Measurements from ENCODE around the gene ITPK1.

Gene ITPK1

DNA sequence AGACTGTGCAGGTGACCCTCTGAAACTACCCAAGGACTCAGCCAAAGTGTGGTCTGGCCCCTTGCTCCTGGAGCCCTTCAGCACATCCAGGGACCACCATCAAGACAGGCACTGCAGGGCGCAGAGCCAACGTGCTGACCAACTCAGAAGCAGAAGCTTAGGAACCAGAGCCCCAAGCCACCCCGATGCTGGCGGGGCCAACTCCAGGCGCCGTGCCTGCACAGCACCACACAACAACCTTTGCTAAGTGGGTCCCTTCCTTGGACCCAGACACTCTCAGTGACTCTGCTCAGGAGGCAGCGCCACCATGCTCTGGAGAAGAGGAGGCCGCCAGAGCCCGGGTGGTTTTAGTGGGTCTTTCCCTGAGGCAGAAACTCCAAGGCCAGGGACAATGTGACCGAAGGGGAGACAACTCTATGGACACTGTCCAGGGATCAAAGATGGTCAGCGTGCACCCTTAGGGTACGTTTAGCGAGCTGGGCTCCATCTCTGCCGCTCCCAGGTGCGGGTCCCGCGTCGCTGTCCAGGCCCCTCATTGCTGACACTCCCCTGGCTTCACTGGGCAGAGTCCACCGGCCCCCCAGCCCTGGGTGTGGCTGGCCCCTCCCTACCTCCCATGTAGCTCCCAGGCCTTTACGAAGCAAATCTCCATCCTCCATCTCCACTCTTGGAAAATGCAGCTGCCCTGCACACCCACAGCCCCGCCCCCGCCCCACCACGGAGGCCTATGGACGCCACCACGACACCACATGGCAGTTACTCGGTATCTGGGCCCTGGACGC is 176.6 kb downstream of the ITPK1 start:
- Histone ChIP-seq H3K36me3 (ENCODE audit: insufficient read depth, low read length) (no peaks in the 10 kb centered on the region), H3K9ac (ENCODE audit: low read depth, low read length) (no peak overlapping the region), H3K9me3 (ENCODE audit: control insufficient read depth, insufficient read depth, low read length) (no peaks in the 10 kb centered on the region), H3K4me1 (ENCODE audit: insufficient read depth, low read length) (no peaks in the 10 kb centered on the region)

DNA sequence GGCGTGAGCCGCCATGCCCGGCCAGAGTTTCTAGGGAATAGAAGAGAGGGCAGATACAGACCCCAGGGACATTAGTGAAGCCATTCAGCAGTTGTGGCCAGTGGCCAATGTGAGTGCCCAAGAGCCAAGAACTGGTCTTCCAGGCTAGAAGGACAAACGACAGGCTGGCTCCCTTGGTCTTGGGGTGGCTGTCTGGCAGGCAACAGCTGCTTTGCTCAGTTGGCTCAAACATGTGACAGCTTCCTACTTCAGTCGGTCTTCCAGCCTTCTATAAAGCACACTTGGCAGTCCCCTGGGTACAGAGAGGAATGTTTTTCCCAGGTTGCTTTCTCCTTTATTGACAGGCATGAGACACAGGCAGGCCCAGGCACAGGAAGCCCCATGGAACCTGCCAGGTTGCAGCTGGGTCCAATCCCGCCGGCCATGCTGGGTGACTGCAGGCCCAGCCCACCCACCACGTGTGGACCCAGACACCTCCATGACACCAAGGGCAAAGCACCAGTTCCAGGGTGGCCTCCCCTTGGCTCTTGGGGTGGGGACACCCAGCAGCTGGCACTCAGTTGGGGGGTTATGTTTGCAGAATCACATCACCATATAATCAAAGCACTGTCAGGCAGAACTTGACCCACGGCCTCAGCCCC is 177.4 kb downstream of the ITPK1 start:
- no peak overlapping the region for H3K9ac ChIP-seq (ENCODE audit: low read depth, low read length)
- H3K36me3 ChIP-seq (ENCODE audit: insufficient read depth, low read length), result no peaks in the 10 kb centered on the region
- H3K9me3 ChIP-seq (ENCODE audit: control insufficient read depth, insufficient read depth, low read length), result no peaks in the 10 kb centered on the region
- no peaks in the 10 kb centered on the region for H3K4me1 ChIP-seq (ENCODE audit: insufficient read depth, low read length)

DNA sequence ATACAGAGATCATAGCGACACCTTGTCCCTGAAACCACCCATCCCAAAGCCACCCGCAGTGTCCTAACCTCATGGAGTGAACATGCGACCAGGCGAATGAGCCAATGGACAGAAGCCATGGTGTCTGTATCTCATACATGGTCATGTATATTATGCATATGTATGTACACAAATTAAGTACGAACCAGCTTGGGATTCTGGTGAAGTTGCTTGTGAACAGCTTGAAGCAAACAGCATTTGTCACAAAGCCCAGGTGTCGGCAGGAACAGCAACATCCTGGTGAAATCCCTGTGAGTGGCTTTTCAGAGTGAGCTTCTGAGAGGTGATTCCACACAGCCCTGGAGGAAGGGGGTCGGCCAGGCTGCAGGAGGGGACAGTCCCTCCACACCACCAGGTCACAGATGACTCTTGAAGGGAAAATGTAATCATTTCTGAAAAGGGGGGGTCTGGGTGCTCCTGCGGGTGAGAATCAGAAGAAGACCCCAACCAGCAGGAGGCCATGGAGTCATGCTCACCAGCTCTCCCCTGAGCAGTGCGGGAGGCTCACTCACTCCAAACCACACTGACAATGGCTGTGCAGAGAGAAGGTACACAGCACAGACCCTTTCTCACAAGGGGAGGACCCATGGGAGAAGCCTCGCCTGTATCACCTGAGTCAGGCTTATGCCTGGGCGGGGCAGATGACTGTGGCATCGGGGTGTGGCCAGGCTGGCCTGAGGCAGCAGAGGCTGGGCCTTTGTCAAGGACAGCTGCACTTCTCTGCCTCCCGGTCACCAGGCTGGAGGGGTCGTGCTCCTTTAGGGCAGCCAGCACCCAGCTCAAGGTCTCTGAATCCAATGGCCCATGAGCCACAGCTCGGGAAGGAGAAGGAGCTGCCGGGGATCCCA is 178.4 kb downstream of the ITPK1 start:
- Histone ChIP-seq H3K36me3 (ENCODE audit: insufficient read depth, low read length) (no peaks in the 10 kb centered on the region), H3K9ac (ENCODE audit: low read depth, low read length) (no peak overlapping the region), H3K4me1 (ENCODE audit: insufficient read depth, low read length) (no peaks in the 10 kb centered on the region)

DNA sequence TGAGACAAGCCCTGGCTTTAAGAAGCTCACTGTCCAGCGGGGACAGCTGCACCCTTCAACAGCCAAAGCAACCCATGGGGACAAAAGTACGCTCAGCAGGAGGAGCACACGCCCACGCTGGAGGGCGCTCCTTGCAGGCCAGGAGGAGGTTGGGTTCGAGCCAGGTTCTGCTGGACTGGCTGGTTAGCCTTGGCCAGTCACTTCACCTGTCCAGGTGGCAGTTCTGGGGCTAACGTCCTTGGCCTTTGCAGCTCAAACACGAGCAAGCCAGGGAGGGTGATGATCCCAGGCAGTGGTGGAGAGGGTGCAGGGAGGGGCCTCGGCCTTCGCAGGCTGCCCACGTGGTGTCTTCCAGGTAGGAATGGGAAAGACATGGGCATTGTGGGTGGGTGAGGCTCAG is 179.6 kb downstream of the ITPK1 start:
- no peaks in the 10 kb centered on the region for H3K36me3 ChIP-seq (ENCODE audit: insufficient read depth, low read length)
- no peaks in the 10 kb centered on the region for H3K4me1 ChIP-seq (ENCODE audit: insufficient read depth, low read length)
- H3K9me3 ChIP-seq (ENCODE audit: control insufficient read depth, insufficient read depth, low read length), result no peaks in the 10 kb centered on the region
- H3K9ac ChIP-seq (ENCODE audit: low read depth, low read length), result no peak overlapping the region

More for the DNA sequence above, 178.4 kb downstream of the ITPK1 start:
- H3K9me3 ChIP-seq (ENCODE audit: control insufficient read depth, insufficient read depth, low read length), result no peaks in the 10 kb centered on the region

DNA sequence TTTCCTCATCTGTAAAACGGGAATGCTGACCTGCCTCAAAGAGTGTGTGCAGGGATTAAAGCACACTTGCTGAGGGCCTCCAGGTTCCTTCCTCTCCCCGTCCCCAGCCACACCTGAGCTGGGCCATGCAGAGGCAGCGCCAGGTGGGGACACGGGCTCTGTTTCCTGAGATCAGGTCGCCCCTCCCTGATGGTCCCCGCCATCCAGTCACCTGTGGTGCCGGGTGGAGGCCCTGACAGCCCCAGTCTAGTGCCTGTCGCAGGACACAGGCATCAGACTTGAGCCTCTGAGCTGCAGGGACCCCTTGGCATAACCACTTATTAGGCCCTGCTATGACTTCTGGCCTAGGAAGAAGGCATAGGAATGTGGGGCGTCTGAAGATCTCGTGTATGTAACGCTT is 180.3 kb downstream of the ITPK1 start:
- no peaks in the 10 kb centered on the region for H3K4me1 ChIP-seq (ENCODE audit: insufficient read depth, low read length)
- H3K36me3 ChIP-seq (ENCODE audit: insufficient read depth, low read length), result no peaks in the 10 kb centered on the region
- H3K9ac ChIP-seq (ENCODE audit: low read depth, low read length), result no peak overlapping the region
- no peaks in the 10 kb centered on the region for H3K9me3 ChIP-seq (ENCODE audit: control insufficient read depth, insufficient read depth, low read length)

DNA sequence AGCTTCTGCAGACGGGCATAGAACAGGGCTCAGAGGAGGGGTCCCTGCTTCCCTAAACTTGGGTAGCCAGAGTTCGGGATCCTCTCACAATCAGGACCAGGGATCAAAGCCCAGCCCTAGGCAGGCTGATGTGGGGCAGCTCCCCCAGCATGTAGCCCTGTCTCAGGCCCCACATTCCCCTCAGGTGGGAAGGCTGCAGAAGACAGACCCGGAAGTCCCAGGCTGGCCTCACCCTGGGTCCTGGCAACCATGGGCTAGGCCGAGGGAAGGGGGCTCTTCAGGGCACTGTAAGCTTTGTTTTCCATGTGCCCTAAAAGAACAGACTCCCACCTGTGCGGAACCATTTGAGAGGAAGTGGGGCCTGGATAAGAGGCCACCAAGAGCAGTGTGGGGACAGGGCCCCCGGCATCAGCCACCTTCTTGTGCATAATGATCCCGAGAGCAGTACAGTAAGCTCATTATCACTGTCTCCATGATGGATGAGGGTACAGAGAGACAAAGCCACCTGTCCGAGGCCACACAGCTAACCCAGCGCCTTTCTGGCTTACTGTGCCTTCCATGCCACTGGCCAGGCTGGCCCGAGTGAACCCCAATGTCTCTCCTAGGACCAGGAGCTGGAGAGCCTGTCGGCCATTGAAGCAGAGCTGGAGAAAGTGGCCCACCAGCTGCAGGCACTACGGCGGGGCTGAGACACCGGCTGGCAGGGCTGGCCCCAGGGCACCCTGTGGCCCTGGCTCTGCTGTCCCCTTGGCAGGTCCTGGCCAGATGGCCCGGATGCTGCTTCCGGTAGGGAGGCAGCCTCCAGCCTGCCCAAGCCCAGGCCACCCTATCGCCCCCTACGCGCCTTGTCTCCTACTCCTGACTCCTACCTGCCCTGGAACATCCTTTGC is 181.3 kb downstream of the ITPK1 start:
- Histone ChIP-seq H3K9me3 (ENCODE audit: control insufficient read depth, insufficient read depth, low read length) (no peaks in the 10 kb centered on the region), H3K9ac (ENCODE audit: low read depth, low read length) (no peak overlapping the region), H3K4me1 (ENCODE audit: insufficient read depth, low read length) (no peaks in the 10 kb centered on the region), H3K36me3 (ENCODE audit: insufficient read depth, low read length) (no peaks in the 10 kb centered on the region)

DNA sequence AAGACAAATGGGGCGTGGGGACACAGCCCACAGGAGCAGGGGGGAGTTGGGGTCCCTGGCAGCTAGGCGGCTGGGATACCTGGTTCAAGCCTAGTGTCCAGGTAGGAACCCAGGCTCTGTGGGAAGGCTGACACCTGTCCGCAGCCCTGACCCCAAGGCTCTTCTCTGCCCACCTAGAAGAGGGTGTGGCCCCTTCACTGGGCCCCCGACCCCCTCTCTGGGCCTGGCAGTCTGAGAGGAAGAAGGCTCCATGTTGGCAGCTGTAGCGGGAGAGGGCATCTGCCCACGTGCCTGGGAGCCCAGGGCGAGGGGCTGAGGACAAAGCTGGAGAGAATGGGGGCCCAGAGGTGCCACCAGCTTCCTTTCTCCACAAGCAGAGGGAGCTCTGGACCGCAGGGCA is 182.2 kb downstream of the ITPK1 start:
- Histone ChIP-seq H3K9ac (ENCODE audit: low read depth, low read length) (no peak overlapping the region), H3K9me3 (ENCODE audit: control insufficient read depth, insufficient read depth, low read length) (no peaks in the 10 kb centered on the region), H3K4me1 (ENCODE audit: insufficient read depth, low read length) (no peaks in the 10 kb centered on the region), H3K36me3 (ENCODE audit: insufficient read depth, low read length) (no peaks in the 10 kb centered on the region)

DNA sequence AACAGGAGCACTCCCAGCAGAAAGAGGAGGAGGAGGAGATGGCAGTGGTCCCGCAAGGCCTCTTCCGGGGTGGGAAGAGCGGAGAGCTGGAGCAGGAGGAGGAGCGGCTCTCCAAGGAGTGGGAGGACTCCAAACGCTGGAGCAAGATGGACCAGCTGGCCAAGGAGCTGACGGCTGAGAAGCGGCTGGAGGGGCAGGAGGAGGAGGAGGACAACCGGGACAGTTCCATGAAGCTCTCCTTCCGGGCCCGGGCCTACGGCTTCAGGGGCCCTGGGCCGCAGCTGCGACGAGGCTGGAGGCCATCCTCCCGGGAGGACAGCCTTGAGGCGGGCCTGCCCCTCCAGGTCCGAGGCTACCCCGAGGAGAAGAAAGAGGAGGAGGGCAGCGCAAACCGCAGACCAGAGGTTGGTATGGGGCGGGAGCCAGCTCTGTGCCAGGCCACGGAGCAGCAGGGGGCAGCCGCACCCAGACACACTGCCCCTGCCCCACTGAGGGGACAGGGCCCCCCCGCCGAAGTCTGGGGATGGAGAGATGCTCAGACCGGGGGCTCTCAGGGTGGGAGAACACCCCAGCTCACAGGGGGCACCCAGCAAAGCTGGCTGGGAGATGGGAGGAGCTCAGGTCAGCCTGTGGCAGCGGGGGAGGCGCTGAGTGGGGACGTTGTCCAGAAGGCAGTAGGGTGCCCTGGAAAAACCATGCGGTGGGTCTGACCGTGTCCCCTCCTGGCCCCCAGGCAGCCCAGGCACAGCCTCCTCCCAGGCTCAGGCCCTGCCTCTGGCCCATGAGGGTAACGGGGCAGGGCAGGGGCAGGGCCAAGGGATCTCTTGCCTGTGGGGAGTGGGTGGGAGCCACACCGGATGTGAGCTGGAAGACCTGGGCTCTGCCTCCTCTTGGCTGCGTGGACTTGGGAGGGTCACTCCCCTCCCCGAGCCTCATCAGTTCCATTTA is 183.0 kb downstream of the ITPK1 start:
- H3K4me1 ChIP-seq (ENCODE audit: insufficient read depth, low read length), result no peaks in the 10 kb centered on the region
- H3K9me3 ChIP-seq (ENCODE audit: control insufficient read depth, insufficient read depth, low read length), result no peaks in the 10 kb centered on the region
- H3K36me3 ChIP-seq (ENCODE audit: insufficient read depth, low read length), result no peaks in the 10 kb centered on the region
- H3K9ac ChIP-seq (ENCODE audit: low read depth, low read length), result no peak overlapping the region

DNA sequence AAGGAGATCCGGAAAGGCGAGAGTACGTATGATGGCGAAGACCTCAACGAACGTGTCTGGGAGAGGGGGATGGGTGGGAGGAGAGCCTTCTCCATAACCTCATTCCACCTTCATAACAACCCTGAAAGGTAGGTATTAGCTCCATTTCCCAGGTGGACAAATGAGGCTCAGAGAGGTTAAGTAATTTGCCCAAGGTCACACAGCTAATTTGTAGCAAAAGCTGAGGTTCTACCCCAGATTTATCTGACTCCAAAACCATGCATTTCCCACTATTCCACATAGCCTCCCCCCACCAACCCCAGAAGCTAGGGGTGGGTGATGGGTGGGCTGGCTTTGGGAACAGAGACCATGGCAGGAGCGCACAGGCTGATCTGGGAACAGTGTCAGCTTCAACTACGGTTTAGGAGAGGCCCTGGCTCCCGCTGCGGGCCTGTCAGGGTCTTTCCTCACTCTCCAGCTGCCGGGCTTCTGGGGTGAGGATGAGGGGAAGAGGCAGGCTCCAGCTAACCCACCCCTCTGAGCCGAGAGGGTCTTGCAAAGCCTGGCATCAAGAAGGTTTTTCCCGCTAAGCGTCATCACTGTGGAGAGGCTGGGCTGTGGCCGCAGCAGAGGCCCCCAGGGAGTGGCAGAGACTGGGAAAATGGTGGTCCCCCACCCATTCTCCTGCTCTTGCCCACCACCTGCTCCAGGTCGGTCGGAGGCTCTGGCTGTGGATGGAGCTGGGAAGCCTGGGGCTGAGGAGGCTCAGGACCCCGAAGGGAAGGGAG is 183.9 kb downstream of the ITPK1 start:
- H3K9ac ChIP-seq (ENCODE audit: low read depth, low read length), result no peak overlapping the region
- H3K4me1 ChIP-seq (ENCODE audit: insufficient read depth, low read length), result no peaks in the 10 kb centered on the region
- H3K36me3 ChIP-seq (ENCODE audit: insufficient read depth, low read length), result no peaks in the 10 kb centered on the region
- no peaks in the 10 kb centered on the region for H3K9me3 ChIP-seq (ENCODE audit: control insufficient read depth, insufficient read depth, low read length)

DNA sequence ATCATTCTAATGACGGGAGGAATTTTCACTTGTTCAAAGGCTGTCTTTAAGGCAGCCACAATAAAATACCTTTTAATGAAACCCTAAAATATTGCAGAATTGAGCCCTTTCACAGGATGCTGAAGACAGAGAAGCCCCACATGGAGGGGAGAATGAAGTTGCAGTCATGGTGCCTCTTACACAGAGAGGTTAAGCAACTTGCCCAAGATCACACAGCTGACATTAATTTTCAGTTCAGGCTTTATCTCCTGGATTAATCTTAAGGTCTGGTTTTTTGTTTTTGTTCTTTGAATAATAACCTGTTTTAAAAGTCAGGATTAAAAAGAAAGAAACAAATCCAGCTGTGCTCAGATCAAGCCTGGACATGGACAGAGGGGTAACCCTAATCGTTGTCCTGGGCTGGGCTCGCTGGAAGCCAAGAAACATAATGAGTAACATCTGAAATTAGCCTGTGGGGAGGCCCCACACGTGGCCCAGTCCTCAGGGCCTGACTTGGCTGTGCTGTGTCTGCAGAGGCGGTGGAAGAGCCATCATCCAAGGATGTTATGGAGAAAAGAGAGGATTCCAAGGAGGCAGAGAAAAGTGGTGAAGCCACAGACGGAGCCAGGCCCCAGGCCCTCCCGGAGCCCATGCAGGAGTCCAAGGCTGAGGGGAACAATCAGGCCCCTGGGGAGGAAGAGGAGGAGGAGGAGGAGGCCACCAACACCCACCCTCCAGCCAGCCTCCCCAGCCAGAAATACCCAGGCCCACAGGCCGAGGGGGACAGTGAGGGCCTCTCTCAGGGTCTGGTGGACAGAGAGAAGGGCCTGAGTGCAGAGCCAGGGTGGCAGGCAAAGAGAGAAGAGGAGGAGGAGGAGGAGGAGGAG is 184.8 kb downstream of the ITPK1 start:
- Histone ChIP-seq H3K4me1 (ENCODE audit: insufficient read depth, low read length) (no peaks in the 10 kb centered on the region), H3K36me3 (ENCODE audit: insufficient read depth, low read length) (no peaks in the 10 kb centered on the region)

DNA sequence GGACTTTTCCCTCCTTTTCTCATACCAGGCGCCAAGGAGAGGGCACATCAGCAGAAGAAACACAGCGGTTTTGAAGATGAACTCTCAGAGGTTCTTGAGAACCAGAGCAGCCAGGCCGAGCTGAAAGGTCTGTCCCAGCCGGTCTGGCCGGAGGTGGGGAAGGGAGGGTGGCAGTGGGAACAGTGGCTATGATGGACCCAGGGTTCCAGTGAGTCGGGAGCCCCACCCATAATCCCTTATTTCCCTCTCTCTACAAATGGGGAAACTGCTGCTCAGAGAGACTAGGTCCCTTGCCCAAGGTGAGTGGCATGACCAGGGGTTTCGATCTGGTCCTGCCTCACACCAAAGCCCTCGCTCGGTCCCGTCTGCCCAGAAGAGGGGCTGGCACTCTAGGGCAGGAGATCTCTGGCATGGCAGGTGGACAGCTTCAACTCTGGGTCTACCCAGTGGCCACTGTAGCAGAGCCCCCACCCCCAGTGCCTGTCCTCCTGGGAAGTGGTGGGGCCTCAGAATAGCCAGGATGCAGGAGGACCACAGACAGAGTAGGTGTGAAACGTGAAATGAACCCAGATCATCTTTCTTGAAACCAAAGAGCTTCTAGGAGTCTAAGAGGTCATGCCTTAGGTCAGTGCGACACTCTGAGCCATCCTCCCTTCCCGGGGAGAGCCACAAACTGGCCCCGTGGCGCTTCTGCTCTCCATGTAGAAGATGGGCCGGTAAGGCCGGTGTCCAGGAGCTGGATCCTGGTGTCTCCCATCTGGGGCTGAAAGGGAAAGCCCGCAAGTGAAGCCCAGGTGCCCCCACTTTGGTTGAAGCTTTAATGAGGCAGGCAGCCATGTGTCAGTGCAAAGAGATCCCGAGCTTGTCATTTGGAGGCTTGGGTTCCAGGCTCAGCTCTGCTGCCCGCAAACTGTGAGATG is 185.8 kb downstream of the ITPK1 start:
- no peaks in the 10 kb centered on the region for H3K9me3 ChIP-seq (ENCODE audit: control insufficient read depth, insufficient read depth, low read length)
- H3K4me1 ChIP-seq (ENCODE audit: insufficient read depth, low read length), result no peaks in the 10 kb centered on the region; the same call in 1 of the 2 replicates
- H3K36me3 ChIP-seq (ENCODE audit: insufficient read depth, low read length), result no peaks in the 10 kb centered on the region
- no peak overlapping the region for H3K9ac ChIP-seq (ENCODE audit: low read depth, low read length)

More for the DNA sequence above, 184.8 kb downstream of the ITPK1 start:
- no peaks in the 10 kb centered on the region for H3K9me3 ChIP-seq (ENCODE audit: control insufficient read depth, insufficient read depth, low read length)
- no peak overlapping the region for H3K9ac ChIP-seq (ENCODE audit: low read depth, low read length)

All from ES-I3 (cell line).